Trophoblast cell (in vitro differentiated cells and primary cell): ENCODE results near the gene PITRM1.
"Not testable (repeated sequence)": the region's sequence is repeated elsewhere in the genome, so short reads cannot be mapped to it uniquely, and the experiment has no call there.

Experiments used
- DNase-seq, 2 donors: peaks; one replicate each; pipeline ENCODE4 v3.0.0-alpha.2; 2016
- H2AFZ ChIP-seq: 2 replicates; pipeline ENCODE4 v1.6.1; 2013; ENCODE audit warnings: low read length, moderate library complexity, mild to moderate bottlenecking; ENCODE audit not compliant: insufficient read depth, poor library complexity
- H2AK5ac ChIP-seq: 2 replicates; pipeline ENCODE4 v1.6.1; 2013; ENCODE audit warnings: mild to moderate bottlenecking, low read length
- H2BK120ac ChIP-seq: 2 replicates; pipeline ENCODE4 v1.6.1; 2013; ENCODE audit warnings: low read length, mild to moderate bottlenecking, moderate library complexity; ENCODE audit not compliant: insufficient read depth, poor library complexity
- H2BK12ac ChIP-seq: 2 replicates; pipeline ENCODE4 v1.6.1; 2013; ENCODE audit warnings: mild to moderate bottlenecking, low read length, moderate library complexity
- H2BK5ac ChIP-seq: 2 replicates; pipeline ENCODE4 v1.6.1; 2013; ENCODE audit warnings: low read length, low read depth, moderate library complexity, mild to moderate bottlenecking; ENCODE audit not compliant: poor library complexity
- H3K14ac ChIP-seq: 2 replicates; pipeline ENCODE4 v1.6.1; 2013; ENCODE audit warnings: mild to moderate bottlenecking, low read length
- H3K18ac ChIP-seq: 2 replicates; pipeline ENCODE4 v1.6.1; 2013; ENCODE audit warnings: mild to moderate bottlenecking, low read length
- H3K23ac ChIP-seq: 2 replicates; pipeline ENCODE4 v1.6.1; 2013; ENCODE audit warnings: low read length
- H3K27ac ChIP-seq: 2 replicates; pipeline ENCODE4 v1.5.1; 2013; ENCODE audit warnings: low read depth, mild to moderate bottlenecking, inconsistent platforms, low read length, moderate library complexity
- H3K27me3 ChIP-seq: 2 replicates; pipeline ENCODE4 v1.6.1; 2013; ENCODE audit warnings: inconsistent platforms, mild to moderate bottlenecking, low read length, moderate library complexity; ENCODE audit not compliant: insufficient read depth
- H3K36me3 ChIP-seq, 2 experiments: 1 replicate in 1 of 2; 2 replicates in 1 of 2; pipeline ENCODE4 v1.6.1; 2013; ENCODE audit warnings: low read length in 2 of 2, mild to moderate bottlenecking in 2 of 2, moderate library complexity in 1 of 2; ENCODE audit not compliant: insufficient read depth in 2 of 2, control insufficient read depth in 1 of 2
- H3K4ac ChIP-seq: 2 replicates; pipeline ENCODE4 v1.6.1; 2013; ENCODE audit warnings: low read depth, mild to moderate bottlenecking, low read length, moderate library complexity
- H3K4me1 ChIP-seq, 2 experiments: 1 replicate in 1 of 2; 2 replicates in 1 of 2; pipeline ENCODE4 v1.6.1; 2013; ENCODE audit warnings: low read length in 2 of 2, mild to moderate bottlenecking in 2 of 2, moderate library complexity in 1 of 2; ENCODE audit not compliant: insufficient read depth in 2 of 2, control insufficient read depth in 1 of 2
- H3K4me2 ChIP-seq: 2 replicates; pipeline ENCODE4 v1.6.1; 2013; ENCODE audit warnings: inconsistent platforms, mild to moderate bottlenecking, low read length, moderate library complexity
- H3K4me3 ChIP-seq: 2 replicates; pipeline ENCODE4 v1.5.1; 2013; ENCODE audit warnings: mild to moderate bottlenecking, low read depth, low read length, inconsistent platforms
- H3K79me1 ChIP-seq: one replicate; pipeline ENCODE4 v1.6.1; 2013; ENCODE audit warnings: low read length
- H3K79me2 ChIP-seq: 2 replicates; pipeline ENCODE4 v1.6.1; 2013; ENCODE audit warnings: low read length, mild to moderate bottlenecking; ENCODE audit not compliant: control insufficient read depth, insufficient read depth, poor library complexity
- H3K9ac ChIP-seq: 2 replicates; pipeline ENCODE4 v1.6.1; 2013; ENCODE audit warnings: mild to moderate bottlenecking, low read length
- H3K9me3 ChIP-seq: 2 replicates; pipeline ENCODE4 v1.6.1; 2013; ENCODE audit warnings: low read depth, mild to moderate bottlenecking, control low read depth, inconsistent platforms, low read length; ENCODE audit not compliant: insufficient read depth
- H4K12ac ChIP-seq: 2 replicates; pipeline ENCODE4 v1.6.1; 2013; ENCODE audit warnings: low read depth, mild to moderate bottlenecking, low read length, moderate library complexity
- H4K8ac ChIP-seq: 2 replicates; pipeline ENCODE4 v1.6.1; 2013; ENCODE audit warnings: low read depth, mild to moderate bottlenecking, low read length, moderate library complexity
- H4K91ac ChIP-seq: one replicate; pipeline ENCODE4 v1.6.1; 2013; ENCODE audit warnings: low read depth, mild to moderate bottlenecking, low read length, moderate library complexity
- WGBS: extraction: QIAGEN DNeasy Blood & Tissue Kit; methylation state at CpG from one replicate; pipeline ENCODE4 v1.1.7; 2013; ENCODE audit warnings: missing lambda C conversion rate; ENCODE audit not compliant: insufficient read length, insufficient coverage; ENCODE audit errors: extremely low coverage; 5-methylcytosine and 5-hydroxymethylcytosine counted together

PITRM1 gene

DNA sequence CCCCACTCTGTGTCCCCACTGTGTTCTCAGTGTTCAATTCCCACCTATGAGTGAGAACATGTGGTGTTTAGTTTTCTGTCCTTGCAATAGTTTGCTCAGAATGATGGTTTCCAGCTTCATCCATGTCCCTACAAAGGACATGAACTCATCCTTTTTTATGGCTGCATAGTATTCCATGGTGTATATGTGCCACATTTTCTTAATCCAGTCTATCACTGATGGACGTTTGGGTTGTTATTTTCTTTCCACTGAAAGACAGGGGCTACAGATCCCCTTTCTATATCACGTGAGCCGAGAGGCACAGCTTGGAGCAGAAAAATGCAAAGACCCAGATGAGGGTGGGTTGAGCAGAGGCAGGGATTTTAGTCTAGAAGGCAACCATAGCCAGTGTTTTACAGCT lies 14.6 kb upstream of the PITRM1 start:
- H3K27ac ChIP-seq, H4K91ac ChIP-seq, H2AFZ ChIP-seq, H3K79me2 ChIP-seq, H3K4me1 ChIP-seq, H3K23ac ChIP-seq, H3K9me3 ChIP-seq, H3K4me2 ChIP-seq, H3K4me3 ChIP-seq, H2BK120ac ChIP-seq, H3K36me3 ChIP-seq, H2BK12ac ChIP-seq, H3K18ac ChIP-seq, H4K8ac ChIP-seq, H3K14ac ChIP-seq, H3K27me3 ChIP-seq, DNase-seq, H2AK5ac ChIP-seq, H3K9ac ChIP-seq, H4K12ac ChIP-seq, H3K4ac ChIP-seq, H3K79me1 ChIP-seq, H2BK5ac ChIP-seq: not testable (repeated sequence)
- no CpG with 5 or more reads among the region's 3 CpGs for WGBS

DNA sequence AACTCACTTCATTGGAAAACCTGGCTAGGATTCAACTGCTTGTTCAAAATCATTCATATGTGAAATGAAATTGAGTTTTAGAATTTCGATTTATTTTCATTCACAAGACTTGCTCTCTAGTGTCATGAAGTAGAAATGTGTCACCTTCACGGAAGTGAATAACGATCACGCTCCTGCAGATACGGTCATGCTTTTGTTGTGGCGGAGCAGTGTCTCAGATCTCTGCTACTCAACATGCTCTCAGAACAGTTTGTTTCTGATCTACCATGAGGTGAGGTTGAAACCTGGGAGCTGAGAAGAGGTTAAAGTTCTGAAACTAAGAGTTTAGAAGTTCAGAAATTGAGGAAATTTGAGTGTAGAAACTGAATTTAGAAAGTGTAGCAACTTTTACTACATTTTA lies 13.8 kb upstream of the PITRM1 start:
- no peak for DNase-seq
- Histone ChIP-seq H2AK5ac (no peak overlapping the region), H4K12ac (no peak overlapping the region), H3K23ac (no peak overlapping the region), H3K27me3 (no peaks in the 10 kb centered on the region), H3K14ac (no peak overlapping the region), H2AFZ (no peak overlapping the region), H2BK12ac (no peak overlapping the region), H3K79me1 (no peaks in the 10 kb centered on the region), H3K79me2 (no peaks in the 10 kb centered on the region), H2BK120ac (no peak overlapping the region), H3K4me3 (no peak overlapping the region), H3K4ac (no peak overlapping the region), H3K9ac (no peak overlapping the region), H3K36me3 (no peaks in the 10 kb centered on the region), H4K91ac (no peak overlapping the region), H3K4me1 (no peaks in the 10 kb centered on the region), H4K8ac (no peak overlapping the region), H3K18ac (no peak overlapping the region), H3K4me2 (no peak overlapping the region), H3K27ac (no peak overlapping the region), H2BK5ac (no peak overlapping the region), H3K9me3 (no peaks in the 10 kb centered on the region)
- no CpG with 5 or more reads among the region's 6 CpGs for WGBS

DNA sequence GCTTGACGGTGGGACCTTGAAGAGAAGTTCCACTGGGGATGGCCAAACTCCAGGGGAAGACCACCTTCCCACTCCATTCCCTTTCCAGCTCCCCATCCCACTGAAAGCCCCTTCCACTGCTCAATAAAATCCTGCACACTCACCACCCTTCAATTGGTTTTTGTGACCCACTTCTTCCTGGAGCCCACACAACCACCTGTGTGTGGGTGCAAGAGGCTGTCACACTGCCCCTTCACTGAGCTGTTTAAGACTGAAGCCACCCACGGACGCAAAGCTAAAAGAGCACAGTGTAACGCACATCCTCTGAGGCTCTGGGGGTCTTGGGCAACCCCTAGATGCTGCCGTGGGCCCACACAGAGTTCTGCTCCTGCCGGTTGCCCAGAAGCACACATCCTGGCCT lies 12.8 kb upstream of the PITRM1 start:
- no peak overlapping the region for H2AFZ ChIP-seq
- H4K12ac ChIP-seq, result no peak overlapping the region
- no peaks in the 10 kb centered on the region for H3K4me1 ChIP-seq
- no peak overlapping the region for H2BK5ac ChIP-seq
- H2BK120ac ChIP-seq, result no peak overlapping the region
- no peak overlapping the region for H3K14ac ChIP-seq
- H3K9me3 ChIP-seq, result no peaks in the 10 kb centered on the region
- no peak overlapping the region for H3K18ac ChIP-seq
- no peaks in the 10 kb centered on the region for H3K79me2 ChIP-seq
- no peak overlapping the region for H3K9ac ChIP-seq
- no peak overlapping the region for H4K91ac ChIP-seq
- no peak overlapping the region for H3K23ac ChIP-seq
- H2AK5ac ChIP-seq, result no peak overlapping the region
- H2BK12ac ChIP-seq, result no peak overlapping the region
- H3K4me2 ChIP-seq, result no peak overlapping the region
- no peaks in the 10 kb centered on the region for H3K79me1 ChIP-seq
- no CpG with 5 or more reads among the region's 6 CpGs for WGBS
- no peak overlapping the region for H4K8ac ChIP-seq
- no peak overlapping the region for H3K4me3 ChIP-seq
- DNase-seq, result no peak
- H3K36me3 ChIP-seq, result no peaks in the 10 kb centered on the region
- H3K27me3 ChIP-seq, result no peaks in the 10 kb centered on the region
- no peak overlapping the region for H3K4ac ChIP-seq
- H3K27ac ChIP-seq, result no peak overlapping the region

DNA sequence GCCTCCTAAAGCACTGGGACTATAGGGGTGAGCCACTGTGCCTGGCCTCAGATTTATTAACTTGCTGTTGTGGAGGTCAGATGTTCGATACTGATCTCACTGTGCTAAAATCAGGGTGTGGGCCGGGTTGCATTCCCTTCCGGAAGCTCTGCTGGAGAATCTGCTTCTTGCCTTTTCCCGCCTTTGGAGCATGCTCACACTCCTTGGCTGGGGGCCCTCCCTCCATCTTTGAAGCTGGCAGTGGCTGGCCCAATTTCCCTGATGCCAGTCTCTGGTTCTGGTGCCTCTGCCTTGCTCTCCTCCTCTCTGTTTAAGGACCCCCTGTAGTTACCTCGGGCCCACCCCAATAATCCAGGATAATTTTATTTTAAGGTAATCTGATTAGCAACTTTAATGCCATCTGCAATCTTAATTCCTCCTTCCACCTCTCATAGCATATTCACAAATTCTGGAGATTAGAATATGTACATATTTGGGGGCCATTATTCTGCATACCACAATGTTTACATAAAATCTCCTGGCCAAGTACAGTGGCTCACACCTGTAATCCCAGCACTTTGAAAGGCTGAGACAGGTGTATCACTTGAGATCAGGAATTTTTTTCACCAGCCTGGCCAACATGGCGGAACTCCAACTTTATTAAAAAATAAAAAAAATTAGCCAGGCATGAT lies 7.9 kb upstream of the PITRM1 start:
- Histone ChIP-seq H3K36me3 (no peaks in the 10 kb centered on the region), H2AK5ac (no peak overlapping the region), H3K4me3 (no peak overlapping the region), H4K91ac (no peak overlapping the region), H3K79me1 (no peaks in the 10 kb centered on the region), H4K8ac (no peak overlapping the region), H3K27me3 (no peaks in the 10 kb centered on the region), H3K9ac (no peak overlapping the region), H3K9me3 (no peaks in the 10 kb centered on the region), H2BK120ac (no peak overlapping the region), H2AFZ (no peak overlapping the region), H2BK12ac (no peak overlapping the region), H3K4ac (no peak overlapping the region), H3K4me1 (no peaks in the 10 kb centered on the region), H3K14ac (no peak overlapping the region), H3K4me2 (no peak overlapping the region), H3K79me2 (no peaks in the 10 kb centered on the region), H2BK5ac (no peak overlapping the region), H3K27ac (no peak overlapping the region), H3K18ac (no peak overlapping the region), H4K12ac (no peak overlapping the region), H3K23ac (no peak overlapping the region)
- WGBS, result no CpG with 5 or more reads among the region's 6 CpGs
- DNase-seq, result no peak
